Fibroblast of peridontal ligament (primary cell): ENCODE measurements around the gene TPD52L1.

Experiments used
- DNase-seq: peaks from one replicate; pipeline ENCODE4 v3.0.0-alpha.2; 2010; ENCODE audit errors: extremely low read depth

TPD52L1 gene

DNA sequence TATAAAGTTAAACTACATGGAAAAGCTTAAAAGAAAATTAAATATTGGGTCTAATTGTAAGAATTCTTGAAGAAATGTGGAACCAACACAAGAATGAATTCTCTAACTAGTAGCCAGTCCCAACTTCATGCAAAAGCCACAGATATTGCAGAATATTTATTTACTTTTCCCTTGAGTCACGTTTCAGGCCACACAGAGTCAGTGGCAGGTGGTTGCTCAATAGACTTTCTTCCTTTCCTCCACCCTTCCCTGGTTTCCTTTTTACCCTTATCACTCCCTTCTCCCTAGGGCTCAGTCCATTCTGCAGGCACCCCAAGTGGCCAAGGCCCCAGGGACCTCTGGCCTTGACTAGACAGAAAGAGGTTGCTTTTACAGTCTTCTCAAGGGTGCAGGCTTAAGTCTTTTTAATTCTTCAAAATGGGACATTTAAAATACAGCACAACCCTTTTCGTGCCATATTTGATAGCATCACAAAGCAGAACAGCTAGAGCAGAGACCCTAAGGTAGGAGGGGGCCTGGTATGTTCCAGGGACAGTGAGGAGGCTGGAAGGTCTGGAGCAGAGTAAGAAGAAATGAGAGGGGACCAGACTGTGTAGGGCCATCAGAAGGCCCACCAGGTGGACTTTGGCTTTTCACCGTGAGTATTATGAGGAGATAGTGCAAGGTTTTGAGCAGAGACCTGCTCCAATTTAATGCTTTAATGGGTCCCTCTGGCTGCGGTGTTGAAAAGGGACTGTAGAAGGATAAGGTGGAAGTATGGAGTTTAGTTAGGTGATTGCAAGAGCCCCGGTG is 83.2 kb downstream of the TPD52L1 start:
- peak; percentile 68 for DNase-seq

DNA sequence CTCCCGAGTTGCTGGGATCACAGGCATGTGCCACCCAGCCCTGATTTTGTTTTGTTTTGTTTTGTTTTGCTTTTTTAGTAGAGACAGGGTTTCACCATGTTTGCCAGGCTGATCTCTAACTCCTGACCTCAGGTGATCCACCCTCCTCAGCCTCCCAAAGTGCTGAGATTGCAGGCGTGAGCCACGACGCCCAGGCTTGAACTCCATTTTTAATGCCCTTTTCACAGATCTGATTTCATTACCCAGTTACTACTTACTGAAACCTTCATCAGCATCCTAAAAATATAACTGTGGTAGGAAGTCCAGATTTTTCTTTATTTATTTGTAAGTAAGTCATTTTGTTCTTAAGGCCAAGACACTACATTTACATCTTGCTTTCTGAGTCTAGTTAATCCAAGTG is 84.2 kb downstream of the TPD52L1 start:
- no peak for DNase-seq

DNA sequence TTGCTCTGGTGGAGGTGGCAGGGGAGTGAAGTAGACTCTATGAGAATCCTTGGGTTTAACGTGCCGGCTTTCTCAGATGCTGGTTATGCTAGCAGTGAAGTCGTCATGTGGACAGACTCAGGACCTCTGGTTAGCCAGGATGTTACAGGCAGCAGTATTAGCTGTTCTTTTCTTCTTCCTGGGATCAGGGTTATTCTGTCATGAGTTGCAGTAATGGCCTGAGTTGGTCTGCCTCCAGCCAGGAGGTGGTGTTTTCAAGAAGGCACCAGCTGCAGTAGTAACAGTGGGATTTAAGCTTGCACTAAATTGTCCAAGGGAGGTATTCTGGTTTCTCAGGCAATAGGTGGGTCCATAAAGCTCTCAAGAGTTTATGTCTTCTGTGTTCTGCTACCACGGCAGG is 91.5 kb downstream of the TPD52L1 start:
- DNase-seq, result no peak

DNA sequence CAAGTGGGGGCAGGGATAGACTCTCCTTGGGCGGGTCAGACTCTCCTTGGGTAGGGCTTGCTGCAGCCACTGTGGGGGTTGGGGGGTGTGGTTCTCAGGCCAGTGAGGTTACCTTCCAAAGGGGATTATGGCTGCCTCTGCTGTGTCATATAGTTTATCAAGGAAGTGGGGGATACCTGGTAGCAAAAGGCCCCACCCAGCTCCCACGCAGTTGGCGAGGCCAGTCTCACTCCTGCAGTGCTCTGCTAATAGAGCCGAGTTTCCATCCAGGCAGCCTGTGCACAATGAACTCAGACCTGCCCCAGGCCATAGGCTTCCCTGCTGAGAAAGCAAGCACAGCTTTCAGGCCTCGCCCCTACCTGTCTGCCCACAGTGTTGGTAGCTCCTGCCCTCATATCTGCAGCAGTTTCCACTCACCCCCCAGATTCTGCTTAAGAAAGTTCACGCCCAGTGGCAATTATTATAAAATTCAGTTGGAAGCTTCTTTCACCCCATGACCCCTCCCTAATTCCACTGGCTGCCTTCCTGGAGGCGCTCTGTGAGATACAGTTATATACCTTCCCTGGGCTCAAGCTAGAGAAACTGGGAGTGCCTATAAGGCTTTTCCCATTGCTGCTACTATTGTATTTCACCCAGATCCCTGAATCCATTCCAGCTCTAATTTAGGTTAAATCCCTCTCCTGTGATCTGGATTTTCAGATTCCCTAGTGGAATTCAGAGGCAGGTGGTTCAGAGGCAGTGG is 92.1 kb downstream of the TPD52L1 start:
- no peak for DNase-seq

DNA sequence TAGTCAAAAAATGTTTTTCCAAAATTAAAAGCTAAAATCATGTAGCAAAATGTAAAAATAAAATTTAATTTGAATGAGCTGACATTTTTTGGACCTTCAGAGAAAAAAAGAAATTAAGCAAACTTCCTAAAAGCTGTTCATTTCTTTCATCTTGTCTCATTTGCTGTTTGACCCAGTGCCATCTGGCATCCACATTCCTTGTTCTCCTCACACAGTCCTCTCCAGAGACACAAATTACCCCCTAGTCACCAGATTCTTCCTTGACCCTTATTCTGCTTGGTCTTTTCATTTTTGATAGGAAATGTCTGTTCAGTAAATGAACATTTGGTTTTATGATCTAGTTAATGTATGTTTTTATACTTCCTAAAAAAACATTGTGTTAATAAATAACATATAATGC is 93.0 kb downstream of the TPD52L1 start:
- DNase-seq, result no peak

DNA sequence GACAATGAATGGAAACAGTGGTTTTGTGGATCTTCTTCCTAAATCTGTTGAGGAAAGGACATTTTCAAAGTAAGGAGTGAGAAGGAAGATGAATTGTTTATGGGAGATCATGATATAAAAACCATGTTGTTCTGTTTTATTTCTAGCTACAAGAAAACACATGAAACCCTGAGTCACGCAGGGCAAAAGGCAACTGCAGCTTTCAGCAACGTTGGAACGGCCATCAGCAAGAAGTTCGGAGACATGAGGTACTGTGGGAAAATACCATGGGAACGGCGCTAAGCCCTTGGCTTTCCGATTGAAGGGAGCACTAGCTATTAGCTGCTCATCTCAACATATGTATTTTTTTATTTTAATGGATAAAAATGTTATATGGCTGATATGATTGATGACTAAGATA is 94.6 kb downstream of the TPD52L1 start:
- DNase-seq, result no peak

DNA sequence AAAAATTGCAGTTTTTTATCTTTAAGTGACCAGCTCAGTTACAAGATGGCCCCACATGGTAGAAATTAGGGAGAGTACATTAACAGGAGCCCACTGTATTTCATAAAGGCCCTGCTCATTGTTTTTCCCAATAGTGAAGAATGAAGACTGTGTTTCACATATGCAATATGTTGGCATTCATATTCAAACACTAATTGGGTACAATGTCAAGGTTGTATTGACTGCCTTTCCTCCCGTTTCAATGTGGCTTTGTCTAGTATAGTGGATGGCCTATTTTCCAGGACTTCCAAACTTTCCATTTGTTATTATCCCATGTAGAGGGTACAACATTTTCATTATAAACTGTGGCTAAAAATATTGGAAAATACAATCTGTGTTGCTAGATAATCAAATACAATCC is 96.9 kb downstream of the TPD52L1 start:
- DNase-seq, result no peak

DNA sequence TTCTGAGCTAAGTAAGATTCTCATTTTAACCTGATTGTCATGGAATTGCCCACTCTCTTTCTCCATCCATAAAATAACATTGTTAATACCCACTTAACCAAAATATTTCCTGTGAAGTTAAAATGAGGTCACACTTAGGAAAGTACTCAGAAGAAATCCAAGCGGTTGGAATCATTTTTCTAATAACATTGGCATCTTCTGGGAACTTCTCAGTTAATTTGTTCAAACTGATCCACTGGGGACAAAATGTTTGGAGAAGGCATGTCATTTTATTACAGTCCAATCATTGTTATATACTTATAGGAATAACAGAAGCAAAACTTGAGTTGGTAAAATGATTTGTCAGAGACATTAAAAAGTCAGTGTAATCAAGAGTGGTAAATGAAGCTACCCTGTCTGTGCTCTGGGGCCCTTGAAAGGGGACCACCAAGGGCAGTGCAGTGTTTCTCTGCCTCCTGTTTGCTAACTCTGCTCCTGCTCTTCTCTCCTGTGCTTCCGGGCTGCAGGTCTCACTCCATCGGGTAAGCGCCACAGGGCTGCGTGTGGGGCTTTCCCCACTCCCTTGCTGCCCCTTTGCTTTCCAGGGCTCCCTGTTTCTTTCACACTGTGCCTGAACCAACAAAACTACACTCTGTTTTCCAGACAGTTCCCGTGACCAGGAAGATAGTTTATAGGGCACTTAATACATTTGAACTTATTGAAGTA is 98.1 kb downstream of the TPD52L1 start:
- peak; percentile 52 for DNase-seq

DNA sequence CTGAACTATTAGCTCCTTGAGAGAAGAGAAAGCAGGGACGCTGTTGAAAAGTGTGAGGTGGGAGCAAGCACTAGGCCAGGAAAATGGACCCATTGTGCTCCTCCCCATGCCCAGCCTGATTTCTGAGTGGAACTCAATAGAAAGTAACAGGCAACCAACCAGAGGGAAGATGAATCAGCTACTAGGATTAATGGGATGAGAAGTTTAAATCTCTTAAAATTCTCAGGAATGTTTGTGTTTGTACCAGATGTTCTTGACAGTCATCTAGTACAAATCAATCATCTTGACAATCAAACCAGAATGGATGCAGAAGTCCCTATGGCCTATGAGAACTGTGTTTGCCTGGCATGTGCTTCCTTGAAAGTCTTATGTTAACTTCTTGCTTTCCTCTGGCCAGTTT is 99.3 kb downstream of the TPD52L1 start:
- no peak for DNase-seq

DNA sequence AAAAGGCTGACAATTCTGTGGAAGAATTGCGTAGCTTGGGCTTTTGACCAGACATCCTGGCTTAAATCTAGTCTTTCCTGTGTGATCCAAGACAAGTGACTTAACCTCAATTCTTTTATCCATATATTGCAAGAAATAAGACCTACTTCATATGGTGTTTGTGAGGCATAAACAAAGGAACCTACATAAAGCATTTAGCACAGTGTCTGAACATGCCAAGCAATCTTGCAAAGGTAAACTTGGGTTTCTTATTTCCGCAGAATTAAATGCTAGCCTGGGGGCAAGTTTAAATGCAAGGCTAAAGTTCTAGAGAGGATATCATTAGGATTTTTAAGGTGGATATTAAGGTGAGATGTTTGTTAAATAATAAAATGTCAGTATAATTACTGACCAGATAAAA is 100.3 kb downstream of the TPD52L1 start:
- no peak for DNase-seq

DNA sequence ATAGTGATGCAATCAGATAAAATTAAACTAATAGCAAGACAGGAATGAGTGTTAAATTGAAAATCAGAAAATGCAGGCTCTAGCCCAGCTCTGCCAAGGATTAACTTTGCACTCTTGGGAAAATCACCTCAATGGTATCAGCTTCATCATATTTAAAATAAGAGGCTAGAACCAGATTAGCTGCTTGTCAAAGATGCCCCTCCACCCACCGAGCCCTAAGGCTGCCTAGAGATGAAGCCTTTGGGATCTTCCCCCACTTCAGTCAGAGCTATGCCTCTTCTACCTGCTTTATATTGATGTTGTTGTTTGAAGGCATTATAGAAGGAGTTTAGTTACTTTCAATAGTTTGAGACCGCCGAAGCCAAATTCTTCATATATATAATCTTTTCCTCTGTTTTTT is 100.7 kb downstream of the TPD52L1 start:
- no peak for DNase-seq

DNA sequence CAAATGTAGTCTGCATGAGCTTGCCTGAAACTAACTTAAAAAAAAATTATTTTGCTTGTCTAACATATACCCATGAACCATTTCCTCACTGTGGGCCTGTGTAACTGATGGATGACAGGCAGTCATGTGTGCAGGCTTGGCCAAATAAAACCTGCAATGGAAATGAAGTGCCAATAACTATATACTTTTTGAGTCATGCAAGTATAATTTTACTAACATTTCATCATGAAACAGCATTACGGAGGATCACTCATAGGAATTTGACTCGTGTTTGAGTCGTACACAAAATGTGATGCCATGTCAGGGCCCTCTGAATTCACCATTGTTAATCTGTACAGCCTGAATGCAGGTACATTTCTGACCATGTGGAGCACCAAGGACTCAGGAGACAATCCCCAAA is 101.6 kb downstream of the TPD52L1 start:
- DNase-seq, result peak; percentile 68

DNA sequence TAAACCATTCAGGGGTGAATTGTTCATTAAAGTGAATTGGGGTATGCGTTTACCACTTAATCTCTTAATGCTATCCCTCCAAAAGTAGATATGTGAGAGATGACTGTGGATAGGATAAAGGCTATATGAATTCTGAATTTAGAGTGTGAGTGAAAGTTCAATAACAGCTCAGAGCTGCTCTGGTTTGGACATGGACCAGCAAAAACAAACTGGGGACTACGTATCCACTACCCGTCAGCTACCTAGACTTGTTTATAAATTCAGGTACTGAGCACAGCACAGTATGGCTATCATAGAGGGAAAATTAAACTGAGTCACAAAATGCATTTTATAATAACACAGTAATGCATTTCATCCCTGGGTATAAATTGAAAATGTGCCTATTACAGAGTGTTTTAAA is 103.8 kb downstream of the TPD52L1 start:
- DNase-seq, result no peak

DNA sequence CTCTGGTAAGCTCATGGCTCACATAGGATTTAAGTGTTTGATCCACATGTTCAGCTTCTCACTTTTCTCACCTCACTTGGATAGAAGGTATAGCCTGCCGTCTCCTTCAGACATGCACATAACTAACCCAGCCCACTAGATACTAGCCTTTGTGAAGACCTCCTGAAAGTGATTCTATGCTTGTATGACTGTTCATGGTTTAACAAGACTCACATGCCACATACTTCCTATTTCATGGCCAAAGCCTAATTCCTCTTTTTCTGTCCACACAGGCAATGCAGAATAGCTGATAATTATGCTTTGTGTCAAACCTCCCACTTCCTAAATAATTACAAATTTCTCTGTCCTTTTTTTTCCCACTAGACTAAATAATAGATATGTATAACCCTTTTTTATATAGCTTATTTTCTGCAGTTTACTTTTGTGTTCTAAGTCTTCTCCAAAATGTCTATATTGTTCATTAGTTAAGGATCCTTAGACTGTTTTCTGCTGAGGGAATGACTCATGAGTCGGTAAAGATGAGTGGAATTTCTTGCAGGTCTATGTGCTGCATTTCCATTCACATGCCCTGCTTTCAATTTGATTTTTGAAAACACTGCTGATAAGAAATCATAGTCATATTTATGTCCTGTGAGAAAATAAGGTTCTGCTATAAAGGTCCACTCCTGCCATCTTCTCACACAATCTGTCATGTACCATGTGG is 105.2 kb downstream of the TPD52L1 start:
- no peak for DNase-seq

DNA sequence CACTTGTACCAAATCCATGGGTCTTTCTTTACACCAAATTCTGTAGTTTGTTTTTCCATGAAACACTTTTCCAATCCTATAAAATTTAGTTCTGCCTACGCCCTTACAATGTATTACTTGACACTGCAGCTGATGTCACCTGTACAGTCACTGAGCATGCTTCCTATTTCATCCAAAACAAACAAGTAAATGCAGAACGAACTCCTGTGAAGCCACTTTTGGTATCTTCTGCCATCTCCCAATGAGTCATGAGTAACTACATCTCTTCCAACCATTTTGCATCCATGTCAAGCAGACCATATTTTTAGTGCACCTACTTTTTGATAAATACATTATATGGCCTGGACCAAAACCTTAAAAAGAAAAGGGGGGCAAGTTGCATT is 105.8 kb downstream of the TPD52L1 start:
- no peak for DNase-seq

DNA sequence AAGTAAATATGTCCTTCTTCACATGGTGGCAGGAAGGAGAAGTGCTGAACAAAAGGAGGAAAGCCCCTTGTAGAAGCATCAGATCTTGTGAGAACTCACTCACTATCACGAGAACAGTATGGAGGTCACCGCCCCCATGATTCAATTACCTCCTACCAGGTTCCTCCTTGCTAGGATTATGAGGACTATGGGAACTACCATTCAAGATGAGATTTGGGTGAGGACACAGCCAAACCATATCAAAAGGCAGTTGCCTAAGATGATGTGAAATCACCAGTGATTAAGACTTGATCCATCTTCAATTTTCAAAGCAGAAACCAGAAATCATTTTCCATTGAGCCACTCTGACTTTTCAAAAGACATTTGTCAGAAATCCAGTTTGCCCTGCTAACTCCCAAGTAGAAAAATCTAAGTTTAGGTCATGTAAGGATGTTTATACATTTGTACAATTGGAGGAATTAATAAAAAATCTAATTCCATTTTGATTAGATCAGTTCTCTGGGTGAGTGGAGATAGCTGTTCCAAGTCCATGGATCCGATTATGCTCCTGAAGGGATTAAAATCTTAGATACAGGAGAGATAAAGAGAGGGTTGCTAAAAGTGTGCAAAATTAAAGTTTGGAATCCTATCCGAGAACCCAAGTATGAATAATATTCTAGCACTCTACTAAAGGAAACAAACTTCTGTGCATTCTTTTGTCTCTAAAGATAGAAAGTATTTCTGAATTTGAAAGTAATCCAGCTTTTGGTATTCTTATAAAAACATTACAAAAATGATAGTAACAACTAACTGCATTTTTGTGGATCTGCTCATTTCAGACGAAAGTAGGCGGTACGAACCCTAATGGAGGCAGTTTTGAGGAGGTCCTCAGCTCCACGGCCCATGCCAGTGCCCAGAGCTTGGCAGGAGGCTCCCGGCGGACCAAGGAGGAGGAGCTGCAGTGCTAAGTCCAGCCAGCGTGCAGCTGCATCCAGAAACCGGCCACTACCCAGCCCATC is 108.7 kb downstream of the TPD52L1 start:
- peak; percentile 82 for DNase-seq

DNA sequence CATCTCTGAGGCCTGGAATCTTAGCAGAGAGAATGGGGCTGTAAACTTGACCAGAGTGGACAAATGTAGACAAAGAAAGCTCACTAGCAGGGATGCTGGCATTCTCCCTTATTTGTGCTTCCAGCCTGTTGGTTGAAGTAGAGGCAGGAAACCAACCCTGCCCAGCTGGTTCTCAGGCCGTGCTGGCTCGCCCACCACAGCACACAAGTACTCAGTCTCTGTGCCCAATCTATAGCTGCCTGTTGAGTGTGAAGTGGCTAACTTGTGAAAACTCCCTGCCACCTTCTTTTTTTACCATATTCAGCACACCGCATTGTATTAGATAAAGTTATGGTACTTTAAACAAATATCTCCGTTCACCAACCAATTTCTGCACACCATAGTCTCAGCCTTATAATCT is 110.9 kb downstream of the TPD52L1 start:
- DNase-seq, result no peak

DNA sequence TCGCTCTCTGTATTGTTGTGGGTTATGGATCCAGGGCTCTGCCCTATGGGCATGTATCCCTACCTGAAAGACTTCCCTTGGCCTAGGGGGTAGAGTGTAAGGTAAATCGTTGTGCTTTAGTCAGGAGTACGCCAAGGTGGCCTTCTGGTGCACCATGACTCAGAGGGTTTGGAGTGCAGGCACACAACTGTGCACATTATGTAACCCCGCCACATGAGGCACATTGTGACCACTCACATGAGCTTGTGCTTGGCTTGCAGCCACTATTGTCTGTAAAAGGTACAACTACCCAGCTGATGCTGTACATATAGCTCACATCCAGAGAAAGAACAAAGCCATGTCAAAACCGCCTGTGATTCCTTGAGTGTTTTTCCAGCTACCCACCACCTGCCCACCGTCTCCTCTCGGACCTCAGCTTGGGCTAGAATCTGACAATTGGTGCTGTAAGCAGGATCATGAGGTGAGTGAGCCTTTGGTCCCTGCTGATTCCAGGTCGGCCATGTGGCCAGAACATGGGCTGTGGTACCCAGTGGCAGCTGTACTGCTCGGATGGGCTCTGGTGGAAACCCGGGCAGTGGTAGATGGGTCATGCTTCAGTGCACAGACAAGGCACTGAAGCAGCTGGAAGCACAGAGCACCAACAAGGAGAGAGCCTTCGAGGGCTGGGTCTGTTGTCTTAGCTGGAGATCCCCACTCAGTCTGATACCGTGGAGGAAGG is 114.4 kb downstream of the TPD52L1 start:
- DNase-seq, result no peak

DNA sequence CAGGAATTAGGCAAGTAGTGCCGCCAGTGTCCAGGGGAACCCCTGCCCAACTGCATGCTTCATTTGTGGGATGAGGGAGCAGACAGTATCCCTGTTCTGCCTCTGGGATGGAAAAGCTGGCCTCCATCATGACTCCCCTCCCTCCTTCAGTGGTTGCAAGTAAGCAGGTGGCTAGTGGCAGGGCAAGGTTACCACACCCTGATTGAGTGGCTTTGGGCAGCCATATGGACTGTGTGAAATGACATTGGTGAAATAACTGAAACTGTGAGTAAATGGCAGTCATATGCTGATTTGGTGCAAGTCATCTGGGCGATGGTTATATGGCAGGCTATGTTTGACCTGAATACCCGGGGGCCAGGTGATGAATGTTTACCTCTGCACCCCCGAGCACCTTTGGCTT is 115.2 kb downstream of the TPD52L1 start:
- no peak for DNase-seq

DNA sequence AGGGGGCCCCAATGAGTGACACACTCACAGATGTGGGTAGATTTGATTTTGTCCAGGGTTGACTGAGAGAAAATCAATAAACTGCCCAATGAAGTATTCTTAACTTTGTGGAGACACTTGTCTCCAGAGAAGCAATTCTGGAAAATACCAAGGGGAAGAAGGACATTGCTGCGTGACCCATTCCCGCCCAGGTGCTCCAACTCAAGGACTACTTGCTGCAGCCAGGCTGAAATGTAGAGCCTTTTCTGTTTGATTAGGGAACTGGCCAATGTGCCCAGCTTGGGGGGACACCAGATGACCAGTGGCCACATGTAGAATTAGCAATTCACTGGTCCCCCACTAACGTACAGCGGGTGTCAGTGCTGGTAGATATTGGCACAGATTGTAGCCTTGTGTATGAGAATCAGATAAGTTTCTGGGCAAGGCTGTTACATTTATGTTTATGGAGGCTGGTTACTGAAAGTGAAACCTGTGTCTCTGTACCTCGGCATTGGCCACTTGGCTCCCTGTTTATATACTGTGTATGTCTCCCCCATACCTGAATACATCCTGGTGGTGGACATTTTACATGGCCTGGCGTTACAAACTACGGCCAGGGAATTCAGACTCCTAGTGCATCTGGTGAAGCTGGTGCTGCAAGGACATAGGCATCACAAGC is 115.9 kb downstream of the TPD52L1 start:
- no peak for DNase-seq
